ENCODE data around the gene STX8.

STX8 gene

DNA sequence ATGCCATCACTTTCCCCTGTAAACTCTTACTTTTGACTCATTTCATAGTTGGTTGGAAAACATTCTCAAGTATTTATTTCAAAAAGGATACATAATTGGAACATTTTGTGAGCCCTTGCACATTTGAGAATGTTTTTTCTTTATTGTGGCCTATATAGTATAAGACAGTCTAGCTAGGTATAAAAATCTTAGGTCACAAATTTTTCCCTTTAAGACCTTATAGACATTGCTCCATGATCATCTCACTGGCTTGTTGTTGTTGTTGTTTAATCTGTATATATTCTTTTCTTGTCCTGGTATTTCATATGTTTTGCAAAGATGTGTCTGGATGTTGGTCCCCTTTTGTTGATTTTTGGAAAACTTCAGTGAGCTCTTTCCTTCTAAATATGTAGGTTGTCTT lies 360.2 kb downstream of the STX8 start:
- no peak for DNase-seq (ENCODE audit: low read depth in 2 of 3, low spot score in 1 of 3)

DNA sequence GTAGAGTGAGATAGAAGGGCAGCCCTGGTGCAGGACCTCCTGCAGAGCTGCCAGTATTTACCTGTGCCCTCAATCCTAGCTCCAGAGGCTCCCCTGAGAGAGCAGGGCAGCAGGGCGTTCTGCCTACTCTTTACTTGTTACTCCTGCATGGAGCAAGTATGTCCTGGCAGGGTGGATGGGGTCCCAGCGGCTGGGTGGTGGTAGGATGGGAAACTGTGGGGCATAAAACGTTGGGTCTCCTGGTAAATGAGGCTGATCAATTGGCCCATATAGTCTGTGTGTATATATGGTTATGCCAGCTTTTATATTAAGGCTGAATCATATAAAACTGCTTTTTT lies 362.3 kb downstream of the STX8 start:
- no peak for DNase-seq (ENCODE audit: low read depth in 2 of 3, low spot score in 1 of 3)

DNA sequence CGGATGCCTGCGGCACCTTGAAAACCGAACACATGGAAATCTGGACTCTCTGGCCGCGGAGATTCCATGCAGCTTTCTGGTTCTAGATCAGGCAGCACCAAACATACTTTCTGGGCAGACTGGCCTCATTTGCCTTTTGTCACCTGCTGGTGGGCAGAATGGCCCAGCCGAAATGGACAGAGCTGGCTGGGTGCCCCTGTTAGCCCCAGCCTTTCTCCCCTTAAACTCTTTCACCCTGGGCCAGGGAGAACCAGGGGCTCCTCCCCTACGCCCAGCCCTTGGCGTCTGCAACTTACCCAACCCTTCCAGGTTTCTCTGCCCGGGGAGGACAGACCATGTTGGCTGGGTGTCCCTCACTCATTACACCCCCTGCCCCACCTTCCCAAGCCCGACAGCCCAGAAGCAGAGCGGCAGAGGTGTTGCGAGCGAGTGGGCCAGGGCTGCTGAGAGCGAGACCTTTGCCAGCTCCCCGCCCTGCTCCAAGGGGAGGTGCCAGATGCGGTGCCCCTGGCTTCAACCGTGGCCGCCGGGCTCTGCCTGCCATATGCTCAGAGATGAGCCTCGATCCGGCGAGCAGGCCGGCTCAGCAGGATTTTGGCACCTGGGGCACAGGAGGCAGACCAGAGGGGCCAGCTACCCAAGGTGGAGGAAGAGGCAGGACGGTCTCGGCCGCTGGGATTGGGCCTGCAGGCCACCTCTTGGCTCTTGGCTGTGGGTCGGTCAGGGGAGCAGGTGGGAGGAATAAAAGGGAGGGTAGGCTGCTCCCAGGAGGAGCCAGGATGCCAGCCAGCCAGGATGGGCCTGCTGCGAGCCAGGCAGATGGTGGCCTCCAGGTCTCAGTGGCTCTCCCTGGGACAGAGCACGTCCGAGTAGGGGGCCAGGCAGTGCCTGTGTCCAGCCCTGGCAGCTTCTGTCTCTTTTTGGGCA lies 363.0 kb downstream of the STX8 start:
- DNase-seq (ENCODE audit: low read depth in 2 of 3, low spot score in 1 of 3): no peak

DNA sequence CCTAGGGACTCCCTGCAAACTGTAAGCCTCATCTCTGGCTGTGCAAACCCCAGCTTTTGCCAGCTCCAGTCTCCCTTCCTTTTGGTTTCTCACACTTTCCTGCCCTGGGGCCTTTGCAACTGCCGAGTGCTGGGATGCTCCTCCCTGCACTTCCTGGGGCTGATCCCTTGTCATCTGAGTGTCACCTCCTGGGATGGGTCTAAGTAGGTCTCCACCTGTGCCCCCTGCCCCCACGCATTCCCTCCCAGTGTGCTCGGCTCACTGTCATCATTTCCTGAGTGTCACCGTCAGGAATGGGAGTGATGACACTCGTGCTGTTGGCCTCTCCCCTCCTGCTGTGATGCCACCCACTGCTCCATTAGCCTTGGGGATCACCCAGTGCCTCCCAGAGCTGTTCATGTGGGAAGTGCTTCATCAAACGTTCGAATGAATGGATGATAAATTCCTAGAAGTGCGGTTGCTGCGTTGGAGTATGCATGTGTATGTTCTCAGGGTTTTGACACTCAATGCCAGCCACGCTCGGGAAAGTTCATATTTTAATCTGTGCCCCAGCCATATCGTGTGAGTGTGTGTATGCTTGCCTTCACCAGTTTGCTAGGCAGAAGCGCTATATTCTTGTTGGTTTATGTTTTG lies 364.4 kb downstream of the STX8 start:
- DNase-seq (ENCODE audit: low read depth in 2 of 3, low spot score in 1 of 3): no peak

DNA sequence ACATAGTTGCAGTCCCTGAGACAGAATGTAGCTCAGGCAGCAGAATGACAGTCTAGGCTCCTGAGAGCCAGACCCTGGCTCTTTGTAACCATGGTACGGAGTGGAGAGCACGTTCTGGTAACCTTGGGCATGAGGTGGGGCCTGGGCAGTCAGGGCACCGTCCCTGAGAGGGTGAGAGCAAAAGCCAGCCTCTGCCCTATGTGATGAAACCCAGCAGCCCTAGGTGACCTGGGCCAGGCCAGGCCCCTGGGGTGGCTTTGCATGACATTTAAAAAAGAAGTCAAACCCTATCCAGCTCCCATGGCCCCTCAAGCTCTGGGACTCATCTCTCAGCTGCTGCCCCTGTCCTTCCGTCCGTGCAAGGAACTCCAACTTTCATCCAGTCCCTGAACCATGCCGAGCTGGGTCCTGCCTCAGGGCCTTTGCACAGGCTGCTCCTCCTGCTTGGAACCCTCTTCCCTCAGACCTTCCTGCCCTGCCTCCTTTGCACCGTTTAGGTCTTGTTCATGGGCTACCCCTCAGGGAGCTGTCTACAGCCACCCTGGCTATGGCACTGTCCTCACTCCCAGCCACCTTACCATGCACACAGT lies 365.7 kb downstream of the STX8 start:
- DNase-seq (ENCODE audit: low read depth in 2 of 3, low spot score in 1 of 3): no peak

DNA sequence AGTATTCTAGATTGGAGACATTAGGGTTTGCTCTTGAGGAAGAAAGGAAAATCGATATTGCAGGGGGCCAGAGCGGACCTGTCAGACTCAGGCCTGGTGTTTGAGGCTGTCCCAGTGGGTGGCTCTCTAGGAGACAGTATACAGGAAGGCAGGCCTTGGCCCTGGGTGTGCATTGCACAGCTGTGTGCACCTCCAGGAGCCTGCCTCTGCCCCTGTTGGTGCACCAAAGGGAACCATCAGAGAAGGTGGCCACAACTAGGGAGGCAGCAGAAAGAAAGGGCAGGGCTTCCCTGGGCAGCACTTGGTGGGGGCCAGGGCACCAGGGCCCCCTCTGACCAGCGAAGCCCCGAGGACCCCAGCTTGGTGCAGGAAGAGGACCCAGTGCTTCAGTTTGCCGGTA lies 366.3 kb downstream of the STX8 start:
- no peak for DNase-seq (ENCODE audit: low read depth in 2 of 3, low spot score in 1 of 3)

DNA sequence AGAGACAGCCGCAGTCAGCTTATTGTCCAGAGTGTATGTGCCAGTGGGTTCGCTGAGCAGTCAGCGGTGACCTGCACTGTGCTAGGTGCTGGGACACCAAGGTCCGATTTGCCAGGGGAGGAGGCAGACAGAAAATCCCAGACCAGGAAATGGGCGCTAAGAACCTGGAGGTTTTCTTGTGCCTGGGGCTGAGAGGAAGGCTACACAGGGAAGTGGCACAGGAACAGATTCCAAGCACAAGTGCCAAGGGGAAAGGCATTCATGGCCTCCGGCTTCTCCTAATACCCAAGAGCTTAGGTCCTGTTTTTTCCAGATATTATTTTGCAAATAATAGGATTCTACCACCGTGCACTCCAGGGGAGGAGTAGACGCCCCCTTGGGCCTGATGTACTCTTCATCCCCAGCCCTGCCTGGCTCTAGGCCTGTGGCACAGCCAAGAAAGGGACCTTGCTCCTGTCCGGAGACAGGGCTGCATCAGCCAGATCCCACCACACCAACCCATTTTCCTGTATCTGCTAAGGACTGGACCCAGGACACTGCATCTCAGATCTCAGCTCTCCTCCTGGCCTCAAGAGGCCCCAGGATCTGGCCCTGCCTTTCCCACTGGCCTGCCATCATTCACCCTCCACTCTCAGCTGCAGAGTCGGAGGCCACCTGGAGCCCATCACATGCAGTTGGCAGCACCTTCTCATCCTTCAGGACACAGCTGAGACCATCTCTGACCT lies 367.1 kb downstream of the STX8 start:
- DNase-seq (ENCODE audit: low read depth in 2 of 3, low spot score in 1 of 3): no peak

DNA sequence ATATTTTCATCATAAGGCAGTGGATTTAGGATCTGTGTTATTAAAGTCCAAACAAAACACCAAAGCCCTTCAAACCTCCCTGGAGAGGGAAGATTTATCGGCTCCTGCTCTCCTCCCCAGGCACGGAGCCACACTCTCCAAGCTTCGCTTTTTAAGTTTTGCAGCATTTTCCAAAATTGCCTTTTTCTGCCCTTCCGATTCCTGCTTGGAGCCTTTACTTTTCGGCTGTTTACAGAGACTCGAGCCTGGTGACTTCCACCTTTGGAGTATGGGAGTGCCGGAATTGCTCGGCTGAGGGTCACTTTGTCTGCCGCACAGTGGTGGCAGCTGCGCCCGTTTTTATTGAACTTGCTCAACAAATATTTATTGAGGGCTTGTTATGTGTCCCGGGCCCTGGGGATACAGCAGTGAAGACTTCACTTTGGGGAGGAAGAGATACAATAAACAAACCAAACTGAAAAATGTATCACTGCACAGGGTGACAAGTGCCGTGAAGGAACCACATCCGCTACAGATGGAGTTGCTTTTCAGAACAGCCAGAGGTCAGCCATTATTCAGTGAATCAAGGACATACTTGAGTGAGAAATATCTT lies 368.8 kb downstream of the STX8 start:
- DNase-seq (ENCODE audit: low read depth in 2 of 3, low spot score in 1 of 3): no peak

DNA sequence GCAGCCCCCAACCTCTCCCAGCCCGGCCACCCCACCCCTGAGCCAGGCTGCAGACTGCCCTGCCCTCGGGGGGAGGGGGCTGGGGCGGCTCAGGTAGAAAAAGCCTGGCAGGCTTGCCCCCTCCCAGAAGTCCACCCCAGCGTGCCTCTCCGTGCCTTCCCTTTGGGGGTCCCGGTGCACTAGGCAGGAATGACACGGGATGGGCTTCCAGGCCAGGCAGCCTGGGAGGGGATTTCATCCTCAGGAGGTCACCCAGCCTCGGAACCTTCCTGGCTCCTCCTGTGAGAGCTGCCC lies 369.3 kb downstream of the STX8 start:
- no peak for DNase-seq (ENCODE audit: low read depth in 2 of 3, low spot score in 1 of 3)

DNA sequence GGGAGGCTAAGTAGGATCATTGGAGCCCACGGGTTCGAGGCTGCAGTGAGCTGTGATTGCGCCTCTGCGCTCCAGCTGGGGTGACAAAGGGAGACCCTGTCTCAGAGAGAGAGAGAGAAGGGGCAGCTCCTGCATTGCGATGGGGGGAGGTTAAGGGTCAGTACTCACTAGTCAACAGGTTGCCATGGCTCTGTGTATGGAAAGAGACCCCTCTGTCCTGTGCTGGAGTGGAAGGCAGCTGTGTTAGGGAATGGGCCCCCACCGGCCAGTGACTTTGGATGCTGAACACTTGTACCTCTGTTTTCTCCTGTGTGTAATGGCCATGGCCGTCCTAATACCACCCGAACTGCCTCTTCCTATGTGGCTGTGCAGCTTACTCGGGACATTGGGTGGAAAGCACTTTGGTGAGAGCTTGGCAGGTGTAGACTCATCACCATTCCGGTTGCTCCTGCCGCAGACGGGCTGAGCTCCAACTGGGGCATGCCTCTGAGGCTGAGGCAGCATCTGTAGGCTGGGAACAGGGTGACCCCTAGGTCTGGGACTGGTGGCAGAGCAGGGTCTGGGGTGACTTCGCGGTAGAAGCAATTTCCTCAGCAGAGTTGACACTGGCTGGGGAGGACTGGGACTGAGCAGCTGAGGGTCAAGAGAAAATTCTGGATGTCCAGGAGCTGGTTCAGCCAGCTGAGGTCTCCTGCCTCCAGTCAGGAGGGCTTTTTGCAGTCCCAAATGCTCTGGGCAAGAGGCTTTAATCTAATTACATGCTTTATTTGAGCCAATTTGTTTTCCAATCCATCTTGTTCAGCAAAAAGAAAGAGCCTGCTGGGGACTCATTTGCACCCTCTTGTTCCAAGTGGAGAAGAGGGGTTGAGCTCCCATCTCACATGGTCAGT lies 369.9 kb downstream of the STX8 start:
- DNase-seq (ENCODE audit: low read depth in 2 of 3, low spot score in 1 of 3): no peak

DNA sequence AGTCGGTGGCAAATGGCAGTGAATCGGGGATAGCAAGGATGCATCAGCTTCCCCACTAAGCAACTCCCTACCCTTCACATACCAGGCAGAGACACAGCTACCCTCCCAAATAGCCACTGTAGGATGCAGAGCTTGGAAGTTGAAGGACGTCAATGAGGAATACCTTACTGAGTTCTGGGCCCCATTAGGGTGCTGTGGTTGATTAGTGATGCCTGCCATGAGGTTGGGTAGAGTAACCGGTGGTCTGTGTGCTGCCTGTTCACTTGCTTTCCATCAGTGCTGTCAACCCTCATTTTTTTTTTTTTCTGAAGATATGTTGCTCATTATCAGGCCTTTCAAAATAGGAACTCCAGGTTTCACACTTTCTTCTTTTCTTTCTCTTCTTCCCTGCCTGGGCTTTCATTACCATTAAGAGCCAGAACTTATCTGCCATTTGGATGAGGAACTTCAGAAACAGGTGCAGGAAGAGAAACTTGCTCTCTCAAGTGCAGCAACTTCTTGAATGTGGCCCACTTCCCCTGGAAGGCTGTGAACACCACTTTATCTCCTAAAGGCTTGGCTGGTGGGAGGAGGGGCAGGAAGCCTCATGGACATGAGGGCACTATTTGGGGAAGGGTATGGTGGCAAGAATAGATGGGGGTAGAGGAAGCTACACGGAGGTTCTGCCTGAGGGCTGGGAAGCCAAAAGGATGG lies 370.8 kb downstream of the STX8 start:
- DNase-seq (ENCODE audit: low read depth in 2 of 3, low spot score in 1 of 3): no peak

DNA sequence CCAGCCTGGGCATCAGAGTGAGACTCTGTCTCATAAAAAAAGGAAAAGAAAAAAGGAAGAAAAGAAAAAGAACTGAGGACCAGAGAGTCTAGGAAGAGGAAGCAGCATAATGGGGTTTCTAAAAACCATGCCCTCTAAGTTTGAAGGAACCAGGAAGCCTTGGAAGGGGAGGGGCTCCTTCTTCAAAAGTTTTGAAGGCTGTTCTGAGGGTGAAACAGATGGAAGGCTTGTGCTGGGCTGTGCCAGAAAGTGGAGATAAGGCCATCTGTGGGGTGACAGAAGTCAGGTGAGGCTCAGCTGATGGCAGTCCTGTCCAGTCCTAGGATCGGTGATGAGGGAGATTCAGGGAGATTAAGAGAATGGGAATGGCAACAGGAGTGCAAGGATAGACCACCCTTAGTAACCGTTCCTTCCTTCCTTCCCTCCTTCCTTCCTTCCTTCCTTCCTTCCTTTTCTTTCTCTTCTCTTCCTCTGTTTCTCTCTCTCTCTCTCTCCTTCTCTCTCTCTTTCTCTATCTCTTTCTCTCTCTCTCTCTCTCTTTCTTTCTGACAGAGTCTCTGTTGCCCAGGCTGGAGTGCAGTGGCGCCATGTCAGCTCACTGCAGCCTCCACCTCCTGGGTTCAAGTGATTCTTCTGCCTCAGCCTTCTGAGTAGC lies 371.7 kb downstream of the STX8 start:
- no peak for DNase-seq (ENCODE audit: low read depth in 2 of 3, low spot score in 1 of 3)

DNA sequence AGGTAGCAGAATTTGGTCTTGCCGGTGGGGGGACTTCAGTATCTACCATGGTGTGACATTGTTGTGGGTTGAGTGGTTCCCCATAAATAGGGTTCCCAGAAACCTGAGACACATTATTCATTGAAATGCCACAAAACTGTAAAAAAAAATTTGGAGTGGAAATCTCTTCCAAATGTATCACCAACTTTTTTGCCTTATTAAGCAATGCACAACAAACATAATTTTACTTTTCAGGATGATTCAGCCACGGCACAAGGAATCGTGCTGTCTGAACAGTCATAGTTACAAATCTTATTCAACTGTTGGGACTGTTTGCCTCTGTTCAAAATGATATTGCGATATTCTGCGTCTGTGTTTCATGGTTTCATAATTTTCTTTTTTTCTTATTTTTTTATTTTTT lies 373.1 kb downstream of the STX8 start:
- DNase-seq (ENCODE audit: low read depth in 2 of 3, low spot score in 1 of 3): no peak

DNA sequence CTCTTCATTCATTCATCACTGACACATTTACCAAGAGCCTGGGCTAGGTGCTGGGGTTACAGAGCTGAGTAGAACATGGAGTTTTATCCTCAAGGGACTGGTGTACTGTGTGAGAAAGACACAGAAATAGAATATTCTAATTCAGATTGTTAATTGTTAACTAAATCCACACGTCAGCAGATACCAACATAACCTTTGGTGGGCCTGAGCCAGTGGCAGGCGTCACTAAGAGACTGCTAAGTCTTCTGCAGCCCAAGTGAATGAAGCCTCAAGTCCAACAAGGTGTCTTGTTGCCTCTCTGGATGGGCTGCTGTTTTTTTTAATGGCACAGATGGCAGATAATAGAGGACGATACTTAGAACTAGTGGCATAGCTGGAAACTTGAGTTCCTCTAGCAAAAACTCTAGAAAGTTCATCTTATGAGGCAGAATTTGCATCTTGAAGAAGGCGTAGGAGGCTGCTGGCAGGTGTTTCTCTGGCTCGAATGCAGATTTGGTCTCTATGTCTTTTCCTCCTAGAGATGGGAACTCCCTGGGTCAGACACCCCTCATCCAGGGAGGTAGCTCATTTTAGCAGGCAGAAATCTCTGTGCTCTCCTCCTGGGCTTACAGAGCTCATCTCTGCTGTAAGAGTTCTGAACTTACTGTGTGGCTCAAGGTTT lies 374.8 kb downstream of the STX8 start:
- DNase-seq (ENCODE audit: low read depth in 2 of 3, low spot score in 1 of 3): no peak
